GM12878 (cell line): ENCODE data around the gene PAFAH2. TPM values are rescaled to one million over a fixed set of nuclear protein-coding genes. Genes with fewer than 3 reads are reported as not detected.
A peak's percentile ranks its signal among the peaks of the same experiment; 100 is the strongest.

Experiments
- ATAC-seq: fragments of 200-7000 bp; cut with Tn5 transposase; 3 replicates; pipeline ENCODE4 v1.9.1; 2020; ENCODE audit warnings: mild to moderate bottlenecking, moderate library complexity
- BruUV-seq: library from RNA; stranded (reverse); fragments of 400-500 nt; replicated peaks from 2 replicates; lab custom pipeline; 2021; lab: Mats Ljungman, UMichigan
- CTCF ChIA-PET: fragments of 300-600 bp; sonication (Branson Sonifier 250); formaldehyde crosslinking; extraction: SDS; loops from one replicate; lab custom pipeline; 2021; ENCODE audit warnings: inconsistent platforms; lab: Yijun Ruan, JAX
- POLR2A ChIA-PET: fragments of 350-600 bp; formaldehyde crosslinking; extraction: SDS; loops from one replicate; lab custom pipeline; 2021; ENCODE audit warnings: inconsistent platforms; lab: Charles Lee
- RAD21 ChIA-PET: fragments of 300-600 bp; sonication (Branson Sonifier 250); formaldehyde crosslinking; loops from one replicate; lab custom pipeline; 2023; ENCODE audit warnings: antibody characterized with exemption; ENCODE audit not compliant: unreplicated experiment; lab: Charles Lee
- SMC1A ChIA-PET: fragments of 300-600 bp; sonication (Branson Sonifier 250); formaldehyde crosslinking; loops from one replicate; lab custom pipeline; 2023; ENCODE audit not compliant: unreplicated experiment, uncharacterized antibody; lab: Charles Lee
- DNase-seq: peaks from one replicate; pipeline ENCODE4 v3.0.0-alpha.2; 2011; ENCODE audit warnings: low read depth, low spot score
- FAIRE-seq: peaks from 3 replicates; lab custom pipeline; 2011; peaks lifted over from hg19 to GRCh38; lab: Jason Lieb, UNC
- H2AFZ ChIP-seq: 2 replicates; pipeline ENCODE4 v1.6.0; 2011; ENCODE audit warnings: low read depth, low read length, control low read depth; ENCODE audit not compliant: control insufficient read depth
- H3K27ac ChIP-seq: 2 replicates; pipeline ENCODE4 v1.5.1; 2011; ENCODE audit warnings: control low read depth; ENCODE audit not compliant: control insufficient read depth, insufficient read depth
- H3K27me3 ChIP-seq, 2 experiments: replicated peaks in 1 of 2; 2 replicates each; pipeline versions ENCODE4 v1.6.0 to v1.6.1; 2011; ENCODE audit warnings: low read length in 1 of 2; ENCODE audit not compliant: control insufficient read depth in 2 of 2, insufficient read depth in 2 of 2
- H3K36me3 ChIP-seq, 2 experiments: 2 replicates each; pipeline ENCODE4 v1.5.1; 2011; ENCODE audit warnings: low read length in 1 of 2; ENCODE audit not compliant: control insufficient read depth in 2 of 2, insufficient read depth in 2 of 2
- H3K4me1 ChIP-seq: 2 replicates; pipeline ENCODE4 v1.6.1; 2011; ENCODE audit warnings: mild to moderate bottlenecking, low read length, moderate library complexity, mixed read lengths; ENCODE audit not compliant: control insufficient read depth, insufficient read depth
- H3K4me2 ChIP-seq: 2 replicates; pipeline ENCODE4 v1.6.0; 2011; ENCODE audit warnings: control low read depth; ENCODE audit not compliant: control insufficient read depth, insufficient read depth
- H3K4me3 ChIP-seq: fragments of 200-600 bp; sonication (generic); 2 replicates; pipeline ENCODE4 v1.5.1; 2016
- H3K79me2 ChIP-seq: 2 replicates; pipeline ENCODE4 v1.6.0; 2011; ENCODE audit warnings: low read length; ENCODE audit not compliant: control insufficient read depth, insufficient read depth
- H3K9ac ChIP-seq: 2 replicates; pipeline ENCODE4 v1.8.0; 2011; ENCODE audit warnings: low read length, control low read depth, mixed read lengths; ENCODE audit not compliant: control insufficient read depth, insufficient read depth
- H3K9me3 ChIP-seq: replicated peaks from 3 replicates; pipeline ENCODE4 v1.5.1; 2011; ENCODE audit warnings: mild to moderate bottlenecking, low read length; ENCODE audit not compliant: control insufficient read depth, insufficient read depth
- H4K20me1 ChIP-seq: 2 replicates; pipeline ENCODE4 v1.6.0; 2011; ENCODE audit not compliant: control insufficient read depth, insufficient read depth
- CBX3 ChIP-seq: fragments of 200-600 bp; sonication (generic); IDR thresholded peaks from 2 replicates; pipeline ENCODE4 v1.6.1; 2016; ENCODE audit warnings: low read depth, borderline replicate concordance
- CHD2 ChIP-seq: IDR thresholded peaks from 2 replicates; pipeline ENCODE4 v1.6.1; 2011; ENCODE audit warnings: low read depth, low read length, improper control_type of control experiment, borderline replicate concordance
- GABPA ChIP-seq: IDR thresholded peaks from 2 replicates; pipeline ENCODE4 v1.6.1; 2014; ENCODE audit warnings: antibody characterized with exemption, low read depth, mild to moderate bottlenecking, inconsistent platforms
- MAX ChIP-seq: IDR thresholded peaks from 2 replicates; pipeline ENCODE4 v1.6.1; 2012; ENCODE audit warnings: low read depth, low read length, improper control_type of control experiment
- MEF2B ChIP-seq: fragments of 450-650 bp; IDR thresholded peaks from 2 replicates; pipeline ENCODE4 v1.6.1; 2018; ENCODE audit warnings: mild to moderate bottlenecking, moderate library complexity; ENCODE audit not compliant: partially characterized antibody, poor library complexity, severe bottlenecking
- NBN ChIP-seq: fragments of 450-650 bp; IDR thresholded peaks from 2 replicates; pipeline ENCODE4 v1.6.1; 2016
- NKRF ChIP-seq: fragments of 450-650 bp; conservative IDR thresholded peaks from 2 replicates; pipeline ENCODE4 v1.6.1; 2017; ENCODE audit warnings: mild to moderate bottlenecking, moderate library complexity
- RB1 ChIP-seq: fragments of 450-650 bp; formaldehyde crosslinking; IDR thresholded peaks from 2 replicates; pipeline ENCODE4 v1.6.1; 2017; ENCODE audit warnings: mild to moderate bottlenecking, borderline replicate concordance
- REST ChIP-seq: IDR thresholded peaks from 2 replicates; pipeline ENCODE4 v1.6.1; 2012; ENCODE audit warnings: mild to moderate bottlenecking, low read depth, low read length
- RFX5 ChIP-seq: IDR thresholded peaks from 2 replicates; pipeline ENCODE4 v1.6.1; 2011; ENCODE audit warnings: low read depth, low read length, improper control_type of control experiment
- RUNX3 ChIP-seq: IDR thresholded peaks from 2 replicates; pipeline ENCODE4 v1.6.1; 2012; ENCODE audit warnings: low read length, inconsistent platforms
- SMARCA5 ChIP-seq: fragments of 450-650 bp; IDR thresholded peaks from 2 replicates; pipeline ENCODE4 v1.6.1; 2017; ENCODE audit warnings: mild to moderate bottlenecking
- SP1 ChIP-seq: IDR thresholded peaks from one replicate; pipeline ENCODE4 v1.6.1; 2011; ENCODE audit warnings: low read depth, low read length
- WGBS: methylation state at CpG from one replicate; pipeline ENCODE4 v1.1.6; 2016; ENCODE audit warnings: low lambda C conversion rate; ENCODE audit not compliant: insufficient replicate concordance, insufficient coverage; ENCODE audit errors: missing lambda C conversion rate; 5-methylcytosine and 5-hydroxymethylcytosine counted together
- in situ Hi-C: fragments of 300-500 bp; cut with MboI; formaldehyde crosslinking; loops from 9 replicates; pipeline ENCODE4 v1.14.3; 2018; ENCODE audit warnings: mixed read lengths
- intact Hi-C: fragments of 100-400 bp; cut with micrococcal nuclease; formaldehyde crosslinking; loops from one replicate; pipeline ENCODE4 v1.14.2; 2022; ENCODE audit not compliant: unreplicated experiment
- polyA plus RNA-seq, 11 experiments: library from polyadenylated mRNA; depleted of rRNA in 4 of 11; unstranded in 6 of 11; stranded (reverse) in 5 of 11; fragments of >200 nt; fragmentation: Nextera tagmentation in 4 of 11; fragmentation: Illumina TruSeq in 1 of 11; extraction: Ambion mirVana in 4 of 11; extraction: Trizol in 1 of 11; gene quantifications; 1 replicate in 1 of 11; 2 replicates in 10 of 11; pipeline versions ENCODE4 v1.2.1 to v1.2.3, GENCODE V29; 2011 to 2016; ENCODE audit warnings: inconsistent platforms in 2 of 11, missing spikeins in 2 of 11, low read depth in 1 of 11
- total RNA-seq, 4 experiments: library from RNA; depleted of rRNA in 3 of 4; stranded (reverse); fragments of >200 nt in 3 of 4; fragmentation: Illumina TruSeq in 1 of 4; extraction: Trizol in 1 of 4; gene quantifications; 2 replicates each; pipeline versions ENCODE4 v1.2.1 to v1.2.3, GENCODE V29; 2013 to 2021
- TF ChIP-seq, protein P1 (sequence below): fragments of 450-650 bp; IDR thresholded peaks from 2 replicates; pipeline ENCODE4 v1.6.1; 2017; ENCODE audit warnings: antibody characterized with exemption, mild to moderate bottlenecking, moderate library complexity

The PAFAH2 gene
- total and polyA plus RNA-seq, 10 of the 15 experiments (the other 5 are each of a cell fraction or from before 2014, with no cell fraction given), result 3.0 to 9.5 (median 6.5) TPM

DNA sequence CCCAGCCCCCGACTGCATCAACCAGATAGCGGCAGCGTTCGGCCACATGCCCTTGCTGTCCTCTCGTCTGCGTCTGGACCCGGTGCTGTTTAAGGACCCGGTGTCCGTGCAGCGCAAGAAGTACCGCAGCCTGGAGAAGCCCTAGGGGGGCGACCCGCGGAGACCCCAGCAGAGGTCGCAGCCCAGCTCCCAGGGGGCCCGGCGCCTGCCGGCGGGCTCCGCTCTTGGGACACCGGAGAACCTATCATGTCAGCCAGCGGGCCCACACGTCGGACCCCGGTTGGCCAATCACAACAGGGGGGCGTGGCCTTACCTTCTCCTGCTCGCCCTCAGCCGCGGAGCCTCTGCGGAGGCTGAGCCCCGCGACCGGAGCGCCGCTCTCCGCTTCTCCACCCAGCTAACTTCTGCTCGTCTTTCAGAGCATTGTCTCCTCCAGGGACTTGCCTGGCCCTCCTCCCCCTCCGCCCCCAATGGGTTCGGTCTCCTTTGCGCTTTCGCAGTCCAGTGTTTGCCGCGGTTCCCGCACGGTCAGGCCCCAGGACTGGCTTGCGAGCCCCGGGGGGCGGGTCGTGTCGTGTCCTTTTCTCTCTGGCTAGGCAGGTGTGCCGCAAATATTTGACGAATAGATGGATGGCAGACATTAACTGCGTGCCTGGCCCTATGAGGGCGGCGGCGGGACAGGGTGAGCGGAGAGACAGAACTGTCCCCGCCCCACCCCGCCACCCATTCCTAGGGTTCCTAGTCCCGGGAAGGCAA lies 37.5 kb upstream of the PAFAH2 start:
- peak; percentile 97 for ATAC-seq
- H4K20me1 ChIP-seq, result no peaks in the 10 kb centered on the region
- 0 out of 3 replicates have a peak, but pooled peaks cover 2% of the 10 kb centered on the region for H3K9me3 ChIP-seq
- peak overlapping the region; percentile 100 for H3K4me2 ChIP-seq
- in situ Hi-C loops, result no loop called here
- no peak overlapping the region for H3K27ac ChIP-seq
- H3K79me2 ChIP-seq, result no peaks in the 10 kb centered on the region
- peak overlapping the region; percentile 86 for H3K4me3 ChIP-seq
- SMC1A ChIA-PET, result interaction anchor here (0.8 to 2.2 kb wide), 2 partner anchors 110 kb away, joined by 6 to 8 read pairs; no protein-coding TSS in a partner anchor
- H3K9ac ChIP-seq, result peak overlapping the region; percentile 56; the same call in 1 of the 2 replicates
- intact Hi-C loops, result loop anchor here (5.0 kb wide), 2 partner anchors 72 to 112 kb away; no protein-coding TSS in a partner anchor
- POLR2A ChIA-PET, result no interaction called here
- peak overlapping the region; percentile 88 for H2AFZ ChIP-seq
- no TSS peak for BruUV-seq
- 4% methylated on average over 56 of the region's 60 CpGs for WGBS
- RAD21 ChIA-PET, result interaction anchor here (1.2 to 1.8 kb wide), 4 partner anchors 109 to 382 kb away, joined by 3 to 11 read pairs (median 5); no protein-coding TSS in a partner anchor
- H3K4me1 ChIP-seq, result peaks cover 10% of the 10 kb centered on the region; the same call in 1 of the 2 replicates
- no peaks in the 10 kb centered on the region for H3K36me3 ChIP-seq
- H3K27me3 ChIP-seq, result peaks cover 0 to 2% of the 10 kb centered on the region in 2 experiments
- peak; percentile 83 for FAIRE-seq
- peak; percentile 35 for DNase-seq
- CTCF ChIA-PET, result interaction anchor here (0.6 to 4.2 kb wide), 13 partner anchors 8 to 198 kb away, joined by 3 to 35 read pairs (median 4); partner anchors contain the start of genes EXTL1 and ZNF593
- TF ChIP-seq MAX, result 0 out of 2 replicates have a peak, but pooled peaks have one; percentile 12
- no peak for TF ChIP-seq REST
- no peak for TF ChIP-seq SMARCA5
- peak; percentile 76 for TF ChIP-seq SP1
- TF ChIP-seq NBN, result no peak
- TF ChIP-seq RB1, result no peak
- no peak for TF ChIP-seq CHD2
- TF ChIP-seq GABPA, result no peak
- TF ChIP-seq RFX5, result peak; percentile 65; the same call in 1 of the 2 replicates
- TF ChIP-seq, protein P1, sequence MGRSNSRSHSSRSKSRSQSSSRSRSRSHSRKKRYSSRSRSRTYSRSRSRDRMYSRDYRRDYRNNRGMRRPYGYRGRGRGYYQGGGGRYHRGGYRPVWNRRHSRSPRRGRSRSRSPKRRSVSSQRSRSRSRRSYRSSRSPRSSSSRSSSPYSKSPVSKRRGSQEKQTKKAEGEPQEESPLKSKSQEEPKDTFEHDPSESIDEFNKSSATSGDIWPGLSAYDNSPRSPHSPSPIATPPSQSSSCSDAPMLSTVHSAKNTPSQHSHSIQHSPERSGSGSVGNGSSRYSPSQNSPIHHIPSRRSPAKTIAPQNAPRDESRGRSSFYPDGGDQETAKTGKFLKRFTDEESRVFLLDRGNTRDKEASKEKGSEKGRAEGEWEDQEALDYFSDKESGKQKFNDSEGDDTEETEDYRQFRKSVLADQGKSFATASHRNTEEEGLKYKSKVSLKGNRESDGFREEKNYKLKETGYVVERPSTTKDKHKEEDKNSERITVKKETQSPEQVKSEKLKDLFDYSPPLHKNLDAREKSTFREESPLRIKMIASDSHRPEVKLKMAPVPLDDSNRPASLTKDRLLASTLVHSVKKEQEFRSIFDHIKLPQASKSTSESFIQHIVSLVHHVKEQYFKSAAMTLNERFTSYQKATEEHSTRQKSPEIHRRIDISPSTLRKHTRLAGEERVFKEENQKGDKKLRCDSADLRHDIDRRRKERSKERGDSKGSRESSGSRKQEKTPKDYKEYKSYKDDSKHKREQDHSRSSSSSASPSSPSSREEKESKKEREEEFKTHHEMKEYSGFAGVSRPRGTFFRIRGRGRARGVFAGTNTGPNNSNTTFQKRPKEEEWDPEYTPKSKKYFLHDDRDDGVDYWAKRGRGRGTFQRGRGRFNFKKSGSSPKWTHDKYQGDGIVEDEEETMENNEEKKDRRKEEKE, result no peak
- TF ChIP-seq RUNX3, result peak; percentile 2; the same call in 1 of the 2 replicates
- no peak for TF ChIP-seq CBX3
- peak; percentile 40; the same call in 1 of the 2 replicates for TF ChIP-seq NKRF
- TF ChIP-seq MEF2B, result peak; percentile 66
